ENCODE measurements around the gene MYO5A.

DNA sequence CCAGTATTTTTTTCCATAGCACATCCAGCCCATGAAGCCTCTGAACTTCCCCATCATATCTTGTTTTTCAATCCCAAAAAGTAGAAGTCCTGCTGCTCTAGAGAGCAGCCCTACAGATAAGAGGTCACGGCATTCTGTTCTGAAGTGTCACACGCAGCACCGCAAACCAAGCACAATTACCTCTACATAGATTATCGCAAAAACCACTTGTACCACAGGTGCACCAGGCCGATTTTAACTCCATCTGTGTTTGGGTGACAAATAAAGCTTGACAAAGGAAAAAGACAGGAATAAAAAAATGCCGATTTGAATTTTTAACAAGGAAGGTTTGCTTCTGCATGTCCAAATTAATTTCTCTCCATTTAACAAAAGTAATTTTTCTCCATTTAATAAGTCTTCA lies 113.7 kb downstream of the MYO5A start:
- TF ChIP-seq, protein P1, sequence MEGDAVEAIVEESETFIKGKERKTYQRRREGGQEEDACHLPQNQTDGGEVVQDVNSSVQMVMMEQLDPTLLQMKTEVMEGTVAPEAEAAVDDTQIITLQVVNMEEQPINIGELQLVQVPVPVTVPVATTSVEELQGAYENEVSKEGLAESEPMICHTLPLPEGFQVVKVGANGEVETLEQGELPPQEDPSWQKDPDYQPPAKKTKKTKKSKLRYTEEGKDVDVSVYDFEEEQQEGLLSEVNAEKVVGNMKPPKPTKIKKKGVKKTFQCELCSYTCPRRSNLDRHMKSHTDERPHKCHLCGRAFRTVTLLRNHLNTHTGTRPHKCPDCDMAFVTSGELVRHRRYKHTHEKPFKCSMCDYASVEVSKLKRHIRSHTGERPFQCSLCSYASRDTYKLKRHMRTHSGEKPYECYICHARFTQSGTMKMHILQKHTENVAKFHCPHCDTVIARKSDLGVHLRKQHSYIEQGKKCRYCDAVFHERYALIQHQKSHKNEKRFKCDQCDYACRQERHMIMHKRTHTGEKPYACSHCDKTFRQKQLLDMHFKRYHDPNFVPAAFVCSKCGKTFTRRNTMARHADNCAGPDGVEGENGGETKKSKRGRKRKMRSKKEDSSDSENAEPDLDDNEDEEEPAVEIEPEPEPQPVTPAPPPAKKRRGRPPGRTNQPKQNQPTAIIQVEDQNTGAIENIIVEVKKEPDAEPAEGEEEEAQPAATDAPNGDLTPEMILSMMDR (IDR thresholded peaks at IDR 0.05) = no peak
- no peak for TF ChIP-seq POLR2A (IDR thresholded peaks at IDR 0.05)
